HepG2 (cell line): Measurements from ENCODE around the gene TM4SF5. TPM values are rescaled to one million over a fixed set of nuclear protein-coding genes. Genes with fewer than 3 reads are reported as not detected.
A peak's percentile ranks its signal among the peaks of the same experiment; 100 is the strongest.

ENCODE experiments used
- AHR ChIP-seq: IDR thresholded peaks from 2 replicates; pipeline ENCODE4 v1.6.1; 2018; ENCODE audit warnings: missing genetic modification reagents, missing compliant biosample characterization
- BORCS8-MEF2B ChIP-seq: sonication (generic); formaldehyde crosslinking; IDR thresholded peaks from 2 replicates; pipeline ENCODE4 v1.8.0; 2022; ENCODE audit warnings: mild to moderate bottlenecking, missing genetic modification reagents
- CENPT ChIP-seq: sonication (generic); formaldehyde crosslinking; IDR thresholded peaks from 2 replicates; pipeline ENCODE4 v1.8.0; 2022; ENCODE audit warnings: low read depth, mild to moderate bottlenecking, moderate library complexity, missing genetic modification reagents
- CHCHD3 ChIP-seq: sonication (generic); formaldehyde crosslinking; IDR thresholded peaks from 2 replicates; pipeline ENCODE4 v1.8.0; 2022; ENCODE audit warnings: mild to moderate bottlenecking, missing genetic modification reagents, moderate library complexity
- FOXA1 ChIP-seq, 2 experiments: fragments of 450-650 bp in 1 of 2; sonication (generic) in 1 of 2; formaldehyde crosslinking in 1 of 2; IDR thresholded peaks; 2 replicates each; pipeline versions ENCODE4 v1.4.0 to v1.6.1; 2016 to 2020; ENCODE audit warnings: missing genetic modification reagents in 1 of 2
- HNF4G ChIP-seq, 2 experiments: sonication (generic) in 1 of 2; formaldehyde crosslinking in 1 of 2; IDR thresholded peaks; 2 replicates each; pipeline versions ENCODE4 v1.4.0 to v1.6.1; 2011 to 2020; ENCODE audit warnings: borderline replicate concordance in 2 of 2, low read depth in 2 of 2, mild to moderate bottlenecking in 2 of 2, low read length in 1 of 2, missing genetic modification reagents in 1 of 2, moderate library complexity in 1 of 2
- IRX3 ChIP-seq: sonication (generic); formaldehyde crosslinking; IDR thresholded peaks from 2 replicates; pipeline ENCODE4 v1.8.1; 2023; ENCODE audit warnings: mild to moderate bottlenecking, low read depth, missing genetic modification reagents, borderline replicate concordance
- NCOA2 ChIP-seq: sonication (generic); formaldehyde crosslinking; IDR thresholded peaks from 2 replicates; pipeline ENCODE4 v1.8.0; 2022; ENCODE audit warnings: inconsistent platforms
- SRSF4 ChIP-seq: fragments of 200-400 bp; formaldehyde crosslinking; IDR thresholded peaks from one replicate; pipeline ENCODE4 v1.6.1; 2018; ENCODE audit warnings: mild to moderate bottlenecking, low read depth, low read length, moderate library complexity; ENCODE audit not compliant: poor library complexity, severe bottlenecking
- XBP1 ChIP-seq: sonication (generic); formaldehyde crosslinking; IDR thresholded peaks from 2 replicates; pipeline ENCODE4 v1.5.0; 2020; ENCODE audit warnings: missing genetic modification reagents
- ZNF12 ChIP-seq: sonication (generic); formaldehyde crosslinking; IDR thresholded peaks from 2 replicates; pipeline ENCODE4 v1.5.0; 2020; ENCODE audit warnings: missing genetic modification reagents
- polyA plus RNA-seq, 8 experiments: library from polyadenylated mRNA; depleted of rRNA in 3 of 8; stranded (reverse) in 7 of 8; unstranded in 1 of 8; fragments of >200 nt; fragmentation: Illumina TruSeq in 4 of 8; extraction: Trizol in 4 of 8; gene quantifications; 2 replicates each; pipeline versions ENCODE4 v1.2.1 to v1.2.3, GENCODE V29; 2011 to 2016; ENCODE audit warnings: low read depth in 4 of 8, missing spikeins in 1 of 8, mixed read lengths in 1 of 8; ENCODE audit not compliant: insufficient read depth in 1 of 8
- total RNA-seq, 5 experiments: library from RNA; depleted of rRNA; stranded (reverse); fragments of >200 nt; fragmentation: Illumina TruSeq; extraction: Trizol; gene quantifications; 2 replicates each; pipeline ENCODE4 v1.2.3, GENCODE V29; 2016; ENCODE audit warnings: low read depth in 1 of 5
- TF ChIP-seq, protein P1 (sequence below): sonication (generic); formaldehyde crosslinking; IDR thresholded peaks from 2 replicates; pipeline ENCODE4 v1.8.1; 2023; ENCODE audit warnings: mild to moderate bottlenecking, inconsistent platforms, moderate library complexity, missing genetic modification reagents, borderline replicate concordance
- TF ChIP-seq, protein P2 (sequence below): sonication (generic); formaldehyde crosslinking; IDR thresholded peaks from 2 replicates; pipeline ENCODE4 v1.9.0; 2022; ENCODE audit warnings: missing genetic modification reagents, mild to moderate bottlenecking, borderline replicate concordance
- TF ChIP-seq, protein P3 (sequence below): IDR thresholded peaks from 2 replicates; pipeline ENCODE4 v1.6.1; 2012; ENCODE audit warnings: inconsistent platforms
- TF ChIP-seq, protein P4 (sequence below): conservative IDR thresholded peaks from 2 replicates; pipeline ENCODE4 v1.6.1; 2018; ENCODE audit warnings: missing genetic modification reagents
- TF ChIP-seq, protein P5 (sequence below): sonication (generic); formaldehyde crosslinking; IDR thresholded peaks from 2 replicates; pipeline ENCODE4 v1.4.0; 2020; ENCODE audit warnings: missing genetic modification reagents
- TF ChIP-seq, protein P6 (sequence below): sonication (generic); formaldehyde crosslinking; conservative IDR thresholded peaks from 2 replicates; pipeline ENCODE4 v1.4.0; 2020; ENCODE audit warnings: mild to moderate bottlenecking, missing genetic modification reagents, moderate library complexity

TM4SF5 gene
- total and polyA plus RNA-seq, 2 of the 13 experiments (the other 11 are each of a cell fraction or from before 2014, with no cell fraction given), result 30.1 to 126 TPM

DNA sequence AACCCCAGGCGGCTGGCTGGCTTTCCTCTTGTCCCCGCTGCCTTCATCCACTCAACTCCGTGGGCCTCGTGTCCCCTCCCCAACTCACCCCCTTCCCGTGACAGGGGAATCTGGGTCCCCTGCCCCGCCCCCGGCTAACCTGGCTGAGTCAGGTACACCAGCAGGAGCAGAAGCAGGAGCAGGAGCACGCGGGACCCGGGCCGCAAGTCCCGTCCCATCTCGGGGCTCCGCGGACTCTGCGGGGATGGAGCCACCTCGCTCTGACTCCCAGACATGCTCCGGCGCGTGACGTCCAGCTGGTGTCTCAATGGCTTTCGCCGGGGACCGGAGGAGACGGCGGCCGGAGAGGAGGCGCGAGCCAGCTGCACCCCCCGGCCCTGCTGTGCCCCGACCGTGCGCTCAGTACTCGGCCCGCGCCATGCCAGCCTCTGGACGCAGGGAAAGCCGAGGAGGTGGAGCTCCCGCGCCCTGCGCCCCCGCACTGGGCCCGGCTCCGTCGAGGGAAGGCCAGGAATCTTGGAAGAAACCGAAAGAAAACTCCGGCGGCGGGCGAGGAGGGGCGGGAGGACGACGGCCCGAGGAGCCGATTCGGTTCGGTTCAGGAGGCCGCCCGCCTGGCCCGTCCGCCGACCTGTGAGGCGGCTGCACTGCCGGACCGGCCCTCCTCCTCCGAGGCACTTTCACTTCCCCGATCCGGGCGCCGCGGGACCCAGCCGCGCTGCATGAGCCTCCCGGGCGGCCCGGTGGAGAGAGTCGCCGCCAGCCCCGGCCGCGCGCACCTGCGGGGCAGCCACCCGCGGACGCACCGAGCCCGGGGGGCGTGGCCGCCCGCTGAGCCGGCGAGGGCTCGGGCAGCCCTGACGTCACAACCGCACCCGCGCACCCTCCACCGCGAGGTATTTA, 32.3 kb upstream of the TM4SF5 start, which contains the start of the genes CXCL16 and ZMYND15 (continued):
- no peak; the same call in 1 of the 2 replicates for TF ChIP-seq CHCHD3 (CRISPR knock-in tag)
- TF ChIP-seq, protein P1, sequence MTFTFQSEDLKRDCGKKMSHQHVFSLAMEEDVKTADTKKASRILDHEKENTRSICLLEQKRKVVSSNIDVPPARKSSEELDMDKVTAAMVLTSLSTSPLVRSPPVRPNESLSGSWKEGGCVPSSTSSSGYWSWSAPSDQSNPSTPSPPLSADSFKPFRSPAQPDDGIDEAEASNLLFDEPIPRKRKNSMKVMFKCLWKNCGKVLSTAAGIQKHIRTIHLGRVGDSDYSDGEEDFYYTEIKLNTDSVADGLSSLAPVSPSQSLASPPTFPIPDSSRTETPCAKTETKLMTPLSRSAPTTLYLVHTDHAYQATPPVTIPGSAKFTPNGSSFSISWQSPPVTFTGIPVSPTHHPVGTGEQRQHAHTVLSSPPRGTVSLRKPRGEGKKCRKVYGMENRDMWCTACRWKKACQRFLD (CRISPR knock-in tag), result no peak
- TF ChIP-seq, protein P2, sequence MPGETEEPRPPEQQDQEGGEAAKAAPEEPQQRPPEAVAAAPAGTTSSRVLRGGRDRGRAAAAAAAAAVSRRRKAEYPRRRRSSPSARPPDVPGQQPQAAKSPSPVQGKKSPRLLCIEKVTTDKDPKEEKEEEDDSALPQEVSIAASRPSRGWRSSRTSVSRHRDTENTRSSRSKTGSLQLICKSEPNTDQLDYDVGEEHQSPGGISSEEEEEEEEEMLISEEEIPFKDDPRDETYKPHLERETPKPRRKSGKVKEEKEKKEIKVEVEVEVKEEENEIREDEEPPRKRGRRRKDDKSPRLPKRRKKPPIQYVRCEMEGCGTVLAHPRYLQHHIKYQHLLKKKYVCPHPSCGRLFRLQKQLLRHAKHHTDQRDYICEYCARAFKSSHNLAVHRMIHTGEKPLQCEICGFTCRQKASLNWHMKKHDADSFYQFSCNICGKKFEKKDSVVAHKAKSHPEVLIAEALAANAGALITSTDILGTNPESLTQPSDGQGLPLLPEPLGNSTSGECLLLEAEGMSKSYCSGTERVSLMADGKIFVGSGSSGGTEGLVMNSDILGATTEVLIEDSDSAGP (CRISPR knock-in tag), result peak; percentile 68; the same call in 1 of the 2 replicates
- TF ChIP-seq SRSF4, result no peak
- no peak for TF ChIP-seq FOXA1 (IDR thresholded peaks at IDR 0.05)
- no peak for TF ChIP-seq FOXA1 (CRISPR knock-in tag; IDR thresholded peaks at IDR 0.05)
- 0 out of 2 replicates have a peak, but pooled peaks have one; percentile 62 for TF ChIP-seq AHR (CRISPR knock-in tag)
- TF ChIP-seq, protein P3, sequence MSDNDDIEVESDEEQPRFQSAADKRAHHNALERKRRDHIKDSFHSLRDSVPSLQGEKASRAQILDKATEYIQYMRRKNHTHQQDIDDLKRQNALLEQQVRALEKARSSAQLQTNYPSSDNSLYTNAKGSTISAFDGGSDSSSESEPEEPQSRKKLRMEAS, result peak; percentile 27; the same call in 1 of the 2 replicates
- TF ChIP-seq, protein P4, sequence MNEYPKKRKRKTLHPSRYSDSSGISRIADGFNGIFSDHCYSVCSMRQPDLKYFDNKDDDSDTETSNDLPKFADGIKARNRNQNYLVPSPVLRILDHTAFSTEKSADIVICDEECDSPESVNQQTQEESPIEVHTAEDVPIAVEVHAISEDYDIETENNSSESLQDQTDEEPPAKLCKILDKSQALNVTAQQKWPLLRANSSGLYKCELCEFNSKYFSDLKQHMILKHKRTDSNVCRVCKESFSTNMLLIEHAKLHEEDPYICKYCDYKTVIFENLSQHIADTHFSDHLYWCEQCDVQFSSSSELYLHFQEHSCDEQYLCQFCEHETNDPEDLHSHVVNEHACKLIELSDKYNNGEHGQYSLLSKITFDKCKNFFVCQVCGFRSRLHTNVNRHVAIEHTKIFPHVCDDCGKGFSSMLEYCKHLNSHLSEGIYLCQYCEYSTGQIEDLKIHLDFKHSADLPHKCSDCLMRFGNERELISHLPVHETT (CRISPR knock-in tag), result peak; percentile 46; the same call in 1 of the 2 replicates
- TF ChIP-seq HNF4G (IDR thresholded peaks at IDR 0.05; ENCODE audit: borderline replicate concordance, low read depth, low read length), result no peak
- no peak; the same call in 1 of the 2 replicates for TF ChIP-seq HNF4G (CRISPR knock-in tag; IDR thresholded peaks at IDR 0.05; ENCODE audit: borderline replicate concordance, low read depth)
- TF ChIP-seq XBP1 (CRISPR knock-in tag), result no peak
- no peak for TF ChIP-seq NCOA2 (CRISPR knock-in tag)
- TF ChIP-seq BORCS8-MEF2B (CRISPR knock-in tag), result peak; percentile 73
- no peak for TF ChIP-seq ZNF12 (CRISPR knock-in tag)
- 0 out of 2 replicates have a peak, but pooled peaks have one; percentile 4 for TF ChIP-seq IRX3 (CRISPR knock-in tag)
- TF ChIP-seq, protein P5, sequence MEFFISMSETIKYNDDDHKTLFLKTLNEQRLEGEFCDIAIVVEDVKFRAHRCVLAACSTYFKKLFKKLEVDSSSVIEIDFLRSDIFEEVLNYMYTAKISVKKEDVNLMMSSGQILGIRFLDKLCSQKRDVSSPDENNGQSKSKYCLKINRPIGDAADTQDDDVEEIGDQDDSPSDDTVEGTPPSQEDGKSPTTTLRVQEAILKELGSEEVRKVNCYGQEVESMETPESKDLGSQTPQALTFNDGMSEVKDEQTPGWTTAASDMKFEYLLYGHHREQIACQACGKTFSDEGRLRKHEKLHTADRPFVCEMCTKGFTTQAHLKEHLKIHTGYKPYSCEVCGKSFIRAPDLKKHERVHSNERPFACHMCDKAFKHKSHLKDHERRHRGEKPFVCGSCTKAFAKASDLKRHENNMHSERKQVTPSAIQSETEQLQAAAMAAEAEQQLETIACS (CRISPR knock-in tag), result no peak
- no peak for TF ChIP-seq CENPT
- TF ChIP-seq, protein P6, sequence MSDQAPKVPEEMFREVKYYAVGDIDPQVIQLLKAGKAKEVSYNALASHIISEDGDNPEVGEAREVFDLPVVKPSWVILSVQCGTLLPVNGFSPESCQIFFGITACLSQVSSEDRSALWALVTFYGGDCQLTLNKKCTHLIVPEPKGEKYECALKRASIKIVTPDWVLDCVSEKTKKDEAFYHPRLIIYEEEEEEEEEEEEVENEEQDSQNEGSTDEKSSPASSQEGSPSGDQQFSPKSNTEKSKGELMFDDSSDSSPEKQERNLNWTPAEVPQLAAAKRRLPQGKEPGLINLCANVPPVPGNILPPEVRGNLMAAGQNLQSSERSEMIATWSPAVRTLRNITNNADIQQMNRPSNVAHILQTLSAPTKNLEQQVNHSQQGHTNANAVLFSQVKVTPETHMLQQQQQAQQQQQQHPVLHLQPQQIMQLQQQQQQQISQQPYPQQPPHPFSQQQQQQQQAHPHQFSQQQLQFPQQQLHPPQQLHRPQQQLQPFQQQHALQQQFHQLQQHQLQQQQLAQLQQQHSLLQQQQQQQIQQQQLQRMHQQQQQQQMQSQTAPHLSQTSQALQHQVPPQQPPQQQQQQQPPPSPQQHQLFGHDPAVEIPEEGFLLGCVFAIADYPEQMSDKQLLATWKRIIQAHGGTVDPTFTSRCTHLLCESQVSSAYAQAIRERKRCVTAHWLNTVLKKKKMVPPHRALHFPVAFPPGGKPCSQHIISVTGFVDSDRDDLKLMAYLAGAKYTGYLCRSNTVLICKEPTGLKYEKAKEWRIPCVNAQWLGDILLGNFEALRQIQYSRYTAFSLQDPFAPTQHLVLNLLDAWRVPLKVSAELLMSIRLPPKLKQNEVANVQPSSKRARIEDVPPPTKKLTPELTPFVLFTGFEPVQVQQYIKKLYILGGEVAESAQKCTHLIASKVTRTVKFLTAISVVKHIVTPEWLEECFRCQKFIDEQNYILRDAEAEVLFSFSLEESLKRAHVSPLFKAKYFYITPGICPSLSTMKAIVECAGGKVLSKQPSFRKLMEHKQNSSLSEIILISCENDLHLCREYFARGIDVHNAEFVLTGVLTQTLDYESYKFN (CRISPR knock-in tag), result peak; percentile 21; the same call in 1 of the 2 replicates
